GM21381 (cell line): ENCODE measurements around the gene LCN10.
"Not testable (repeated sequence)": the region's sequence is repeated elsewhere in the genome, so short reads cannot be mapped to it uniquely, and the experiment has no call there.

Source experiments
- ATAC-seq: cut with Tn5 transposase; IDR thresholded peaks from one replicate; pipeline ENCODE4 v1.9.1; 2021; ENCODE audit warnings: mild to moderate bottlenecking, moderate library complexity; ENCODE audit not compliant: unreplicated experiment

The LCN10 gene

GRCh38 chr9:136755302-136756133 is 12.8 kb upstream of the LCN10 start:
- ATAC-seq, result not testable (repeated sequence)

DNA sequence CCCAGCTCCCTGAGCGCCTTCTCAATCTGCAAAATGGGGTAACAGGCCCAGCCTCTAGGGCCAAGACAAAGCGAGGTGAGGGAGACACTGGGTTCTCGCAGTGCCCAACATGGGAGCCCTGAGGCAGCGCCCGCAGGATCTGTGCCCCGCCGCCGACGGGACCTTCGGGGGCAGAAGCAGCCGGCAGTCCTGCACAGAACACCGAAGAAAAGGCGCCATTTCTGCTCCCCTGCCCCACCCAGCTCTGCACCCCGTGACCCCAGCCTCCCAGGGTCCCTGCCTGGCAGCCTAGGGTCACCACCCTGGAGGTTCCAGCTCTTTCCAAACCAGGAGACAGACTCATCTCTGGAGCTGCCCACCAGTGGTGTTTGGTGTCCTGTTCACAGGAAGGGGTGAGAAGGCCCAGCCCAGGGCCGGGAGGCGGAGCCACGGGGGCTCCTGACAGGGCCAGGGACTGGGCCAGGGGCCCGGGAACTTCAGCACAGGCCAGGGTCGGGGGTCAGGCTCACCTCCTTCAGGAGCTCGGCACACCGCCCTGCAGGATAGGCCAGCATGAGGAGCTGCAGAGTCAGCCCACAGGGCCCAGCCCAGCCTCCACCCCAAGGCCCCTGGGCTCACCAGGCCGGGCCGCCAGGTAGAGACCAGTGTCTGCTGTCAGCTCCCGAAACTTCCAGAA is 12.0 kb upstream of the LCN10 start:
- no peak for ATAC-seq

GRCh38 chr9:136754059-136754572 is 11.4 kb upstream of the LCN10 start:
- ATAC-seq, result no peak

- no peak for ATAC-seq
Observed at GRCh38 chr9:136753371-136754058, 10.8 kb upstream of the LCN10 start.

GRCh38 chr9:136751814-136752213 is 9.1 kb upstream of the LCN10 start:
- no peak for ATAC-seq

GRCh38 chr9:136751244-136751643 is 8.5 kb upstream of the LCN10 start:
- no peak for ATAC-seq

- no peak for ATAC-seq
Observed at GRCh38 chr9:136750526-136750925, 7.8 kb upstream of the LCN10 start.

GRCh38 chr9:136748666-136749611 is 6.2 kb upstream of the LCN10 start:
- no peak for ATAC-seq

DNA sequence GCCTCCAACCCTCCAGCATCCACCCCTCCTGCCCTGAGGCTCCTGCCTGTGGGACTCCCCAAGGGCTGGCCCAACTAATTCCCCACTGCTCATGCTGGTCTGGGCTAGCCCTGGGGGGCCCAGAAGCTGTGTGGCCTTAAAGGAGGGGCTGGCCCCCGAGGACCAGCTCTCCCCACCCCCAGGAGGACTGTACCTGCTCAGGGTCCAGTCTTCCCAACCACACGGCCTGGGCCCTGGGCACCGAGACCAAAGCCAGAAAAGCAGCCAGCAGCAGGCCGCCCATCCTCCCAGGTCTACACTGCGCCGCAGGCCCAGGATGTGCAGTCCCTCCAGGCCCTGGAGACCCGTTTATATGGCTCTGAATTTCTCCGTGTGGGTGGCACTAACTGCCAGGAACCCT is 5.5 kb upstream of the LCN10 start, which contains the start of gene LCN6:
Gene LCN6, minus strand, starts transcription at position 325 of the 400 bp plus-strand sequence. Its CDS starts 42 bp downstream, at position 283.
- ATAC-seq, result no peak

DNA sequence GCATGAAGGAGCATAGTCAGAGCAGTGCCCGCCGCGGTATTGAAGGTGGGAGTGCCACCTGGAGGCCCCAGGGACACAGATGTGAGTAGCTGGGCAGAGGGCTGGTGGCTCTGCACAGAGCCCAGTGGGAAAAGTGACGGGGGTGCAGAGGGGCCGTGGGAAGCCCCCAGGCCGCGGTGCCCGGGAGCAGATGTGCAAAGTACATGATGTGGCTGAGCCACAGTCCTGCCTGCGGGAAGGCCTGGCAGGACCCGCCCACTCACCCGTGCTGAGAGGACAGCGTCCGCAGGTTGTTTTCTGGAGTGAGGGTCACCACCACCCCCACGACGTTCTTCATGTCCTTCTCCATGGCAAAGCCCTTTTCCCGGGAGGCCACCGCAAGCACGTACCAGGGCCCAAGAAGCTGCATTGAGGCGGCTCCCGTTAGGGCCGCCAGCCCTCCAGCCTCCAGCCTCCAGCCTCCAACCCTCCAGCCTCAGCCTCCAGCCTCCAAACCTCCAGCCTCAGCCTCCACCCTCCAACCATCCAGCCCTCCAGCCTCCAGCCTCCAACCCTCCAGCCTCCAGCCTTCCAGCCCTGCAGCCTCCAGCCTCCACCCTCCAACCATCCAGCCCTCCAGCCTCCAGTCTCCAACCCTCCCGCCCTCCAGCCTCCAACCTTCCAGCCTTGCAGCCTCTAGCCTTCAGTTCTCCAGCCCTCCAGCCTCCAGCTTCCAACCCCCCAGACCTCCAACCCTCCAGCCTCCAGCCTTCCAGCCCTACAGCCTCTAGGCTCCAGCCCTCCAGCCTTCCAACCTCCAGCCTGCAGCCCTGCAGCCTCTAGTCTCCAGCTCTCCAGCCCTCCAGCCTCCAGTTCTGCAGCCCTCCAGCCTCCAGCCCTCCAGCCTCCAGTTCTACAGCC is 4.7 kb upstream of the LCN10 start:
- ATAC-seq, result no peak

DNA sequence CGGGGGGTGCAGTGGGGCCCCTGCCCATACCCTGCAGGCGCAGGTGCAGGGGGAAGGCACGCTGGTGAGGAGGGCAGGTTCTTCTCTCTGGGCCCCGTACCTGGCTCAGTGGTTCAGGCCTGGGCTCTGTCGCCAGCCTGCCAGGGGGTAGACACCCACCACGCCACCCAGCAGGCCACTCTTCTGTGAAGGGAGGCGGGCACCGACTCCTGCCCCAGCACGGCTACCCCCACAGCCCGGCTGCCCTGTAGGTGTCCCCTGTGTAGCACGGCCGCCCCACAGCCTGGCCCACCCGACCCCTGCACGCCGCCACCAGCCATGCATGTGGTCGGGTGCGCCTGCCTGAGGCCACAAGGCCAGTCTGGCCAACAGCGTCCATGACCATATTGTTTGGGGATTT is 3.9 kb upstream of the LCN10 start:
- ATAC-seq, result no peak

GRCh38 chr9:136746155-136746490 is 3.4 kb upstream of the LCN10 start:
- ATAC-seq, result no peak

DNA sequence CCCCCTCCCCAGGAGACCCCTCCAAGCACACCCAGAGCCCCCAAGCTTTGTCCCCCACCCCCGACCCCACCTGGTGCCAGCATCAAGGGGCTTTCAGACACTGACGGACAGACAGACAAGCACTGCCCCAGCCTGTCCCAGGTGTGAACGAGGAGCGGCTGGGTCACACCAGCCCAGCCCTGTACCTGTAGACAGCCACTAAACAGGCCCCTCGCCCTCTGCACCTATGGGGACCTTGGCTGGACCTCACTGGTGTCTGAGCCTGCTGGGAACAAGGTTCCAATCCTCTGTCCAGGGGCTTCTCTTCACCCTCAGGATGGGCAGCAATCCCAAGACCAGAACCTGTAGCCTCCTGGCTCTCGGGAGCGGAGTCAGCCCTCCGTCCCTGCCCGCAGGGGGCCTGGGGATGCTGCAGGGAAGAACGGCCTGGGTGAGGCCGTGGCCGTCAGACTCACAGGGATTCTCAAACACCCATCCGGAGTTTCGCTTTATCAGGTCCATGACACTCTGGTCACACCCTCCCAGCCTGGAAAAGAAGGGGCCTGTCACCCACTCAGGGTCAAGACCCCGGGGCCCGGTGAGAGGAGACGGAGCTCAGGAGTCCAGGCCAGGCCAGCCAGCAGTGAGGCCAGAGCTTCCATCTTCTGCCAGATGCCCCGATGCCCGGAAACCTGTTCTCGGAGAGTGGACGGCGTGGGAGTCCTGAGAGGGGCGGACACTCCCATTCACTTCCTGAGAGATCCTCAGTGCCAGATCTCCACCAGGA is 2.8 kb upstream of the LCN10 start:
- ATAC-seq, result no peak

DNA sequence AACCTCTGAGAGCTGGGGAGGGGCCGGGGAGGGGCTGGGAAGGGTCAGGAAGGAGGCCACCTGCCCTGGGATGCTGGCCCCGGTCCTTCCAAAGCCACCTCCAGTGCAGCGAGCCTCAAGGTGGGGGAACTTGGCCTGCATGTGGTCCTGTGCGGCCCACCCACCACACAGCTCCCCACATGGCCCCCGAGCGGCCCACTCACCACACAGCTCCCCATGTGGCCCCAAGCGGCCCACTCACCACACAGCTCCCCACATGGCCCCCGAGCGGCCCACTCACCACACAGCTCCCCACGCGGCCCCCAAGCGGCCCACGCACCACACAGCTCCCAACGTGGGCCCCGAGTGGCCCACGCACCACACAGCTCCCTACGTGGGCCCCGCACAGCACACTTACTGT is 2.0 kb upstream of the LCN10 start:
- no peak for ATAC-seq

GRCh38 chr9:136743639-136744211 is 985 bp upstream of the LCN10 start:
- ATAC-seq, result no peak

DNA sequence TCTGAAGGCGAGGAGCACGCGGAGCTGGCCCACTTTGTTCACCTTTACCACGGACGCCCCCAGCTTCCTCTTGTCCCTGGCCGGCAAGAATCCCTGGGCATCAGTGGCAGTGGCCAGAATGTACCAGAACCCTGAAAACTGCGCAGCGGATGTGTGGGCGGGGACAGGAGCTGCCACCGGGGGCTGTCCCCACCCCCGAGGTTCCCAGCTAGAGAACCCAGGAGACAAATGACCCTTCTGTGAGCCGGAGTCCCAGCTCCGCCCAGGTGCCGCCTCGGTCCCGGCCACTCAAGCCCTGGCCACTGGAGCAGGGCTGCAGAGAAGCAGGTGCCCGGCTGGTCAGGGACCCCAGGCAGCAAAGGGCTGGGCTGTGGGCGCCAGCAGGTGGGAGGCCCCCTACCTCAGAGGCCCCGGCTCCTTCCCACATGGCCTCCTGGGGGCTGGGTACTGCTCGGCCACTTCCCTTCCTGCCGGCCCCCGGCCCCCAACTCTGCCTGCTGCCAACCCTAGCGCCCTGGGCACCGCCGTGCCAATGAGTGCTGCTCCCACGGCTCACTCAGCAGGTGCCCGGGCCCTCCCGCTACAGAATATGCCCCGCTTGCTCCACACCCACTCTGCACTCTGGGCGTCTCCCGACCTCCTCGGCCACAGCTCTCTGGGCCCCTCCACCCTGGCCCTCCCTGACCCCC is 713 bp downstream of the LCN10 start:
- no peak for ATAC-seq

DNA sequence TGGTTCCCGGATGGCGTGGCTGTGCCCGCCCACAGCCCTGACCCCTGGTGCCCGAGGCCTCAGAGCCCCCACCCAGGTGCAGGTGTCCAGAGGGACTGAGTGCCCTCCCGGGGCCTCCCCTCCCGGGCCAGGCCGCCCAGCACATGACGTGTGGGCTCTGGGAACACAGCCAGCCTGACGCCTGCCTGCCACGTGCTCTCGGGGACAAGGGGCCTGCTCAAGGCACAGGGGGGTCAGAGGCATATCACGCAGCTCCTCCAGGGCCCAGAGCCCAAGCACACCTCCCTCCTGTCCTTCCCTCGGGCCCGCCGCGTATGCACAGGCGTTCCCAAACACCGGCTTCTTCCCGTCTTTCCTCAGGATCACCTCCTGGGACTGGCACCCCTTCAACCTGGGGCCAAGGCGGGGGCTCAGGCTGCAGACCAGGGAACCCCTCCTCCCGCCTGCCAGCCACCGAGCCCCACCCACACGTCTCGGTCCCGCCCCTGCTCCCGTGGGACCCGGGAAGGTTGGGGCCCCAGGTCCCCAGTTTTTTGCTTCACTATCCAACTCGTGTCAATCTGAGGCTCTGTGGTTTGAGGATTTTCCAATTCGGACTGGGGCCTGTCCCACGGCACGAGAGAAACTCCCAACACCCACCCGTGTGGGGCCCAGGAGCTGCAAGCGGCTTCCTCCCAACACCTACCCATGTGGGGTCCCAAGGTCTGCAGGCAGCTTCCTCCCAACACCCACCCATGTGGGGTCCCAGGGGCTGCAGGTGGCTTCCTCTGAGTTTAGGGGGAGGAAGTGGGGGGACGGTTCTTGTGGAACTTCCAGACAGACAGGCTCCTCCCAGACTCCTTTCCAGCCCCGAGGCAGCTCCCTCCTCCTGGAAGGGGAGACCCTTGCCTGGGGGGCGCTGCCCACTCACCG is 1.5 kb downstream of the LCN10 start:
- no peak for ATAC-seq
